ENCODE data around the gene CCDC167. TPM values are rescaled to one million over a fixed set of nuclear protein-coding genes. Genes with fewer than 3 reads are reported as not detected.

CCDC167 gene
- total and polyA plus RNA-seq, 2 donors (not counting 1 experiment from before 2014, with no cell fraction given) = 11.1 to 60.1 TPM

DNA sequence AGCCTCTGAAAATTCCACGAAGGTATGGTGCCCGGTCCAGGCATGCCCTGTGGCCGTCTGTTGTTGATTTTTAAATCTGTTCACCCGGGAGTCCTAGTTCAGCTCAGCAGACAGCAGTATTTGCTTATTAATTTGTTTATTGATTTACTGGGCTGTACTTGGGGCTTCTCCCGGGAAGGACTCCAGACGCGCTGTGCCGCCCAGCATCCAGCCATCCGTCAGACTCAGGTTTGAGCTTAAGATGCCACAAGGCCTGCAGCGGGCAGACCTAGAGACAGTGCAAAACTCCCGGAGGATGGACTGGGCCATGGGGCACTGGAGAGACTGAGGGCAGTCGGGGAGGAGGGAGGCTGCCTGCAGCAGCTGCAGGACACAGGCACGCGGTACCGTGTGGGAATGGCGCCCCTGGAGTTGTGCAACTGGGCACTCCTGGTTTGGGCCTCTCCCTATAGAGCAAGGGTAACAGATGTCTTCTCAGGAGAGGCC lies 17.3 kb upstream of the CCDC167 start:
- POLR2A ChIA-PET = interaction anchor here (0.6 to 0.7 kb wide), 2 partner anchors 49 to 136 kb away, joined by 3 to 5 read pairs; no protein-coding TSS in a partner anchor
- H2AFZ ChIP-seq (ENCODE audit: insufficient read depth, low read depth, low read length, poor library complexity, severe bottlenecking) = peak overlapping the region; percentile 73
- Mint-ChIP-seq H3K4me1 (peaks cover 26% of the 10 kb centered on the region), H3K4me3 (peak overlapping the region; percentile 49), H3K9me3 (ENCODE audit: insufficient read depth) (no peaks in the 10 kb centered on the region), H3K27me3 (peaks cover 4% of the 10 kb centered on the region), H3K27ac (peak overlapping the region; percentile 66)
- intact Hi-C loops (cut with micrococcal nuclease) = loop anchor here (2.0 kb wide), 1 partner anchor 14 kb away; no protein-coding TSS in a partner anchor
- CTCF ChIA-PET = interaction anchor here (1.1 to 3.2 kb wide), 8 partner anchors 11 to 135 kb away, joined by 3 to 13 read pairs (median 4); partner anchors contain the start of gene CCDC167
- no peak for DNase-seq
- 66% methylated on average over 15 of the region's 16 CpGs for WGBS (ENCODE audit: insufficient coverage)
- TF ChIP-seq, protein P1, sequence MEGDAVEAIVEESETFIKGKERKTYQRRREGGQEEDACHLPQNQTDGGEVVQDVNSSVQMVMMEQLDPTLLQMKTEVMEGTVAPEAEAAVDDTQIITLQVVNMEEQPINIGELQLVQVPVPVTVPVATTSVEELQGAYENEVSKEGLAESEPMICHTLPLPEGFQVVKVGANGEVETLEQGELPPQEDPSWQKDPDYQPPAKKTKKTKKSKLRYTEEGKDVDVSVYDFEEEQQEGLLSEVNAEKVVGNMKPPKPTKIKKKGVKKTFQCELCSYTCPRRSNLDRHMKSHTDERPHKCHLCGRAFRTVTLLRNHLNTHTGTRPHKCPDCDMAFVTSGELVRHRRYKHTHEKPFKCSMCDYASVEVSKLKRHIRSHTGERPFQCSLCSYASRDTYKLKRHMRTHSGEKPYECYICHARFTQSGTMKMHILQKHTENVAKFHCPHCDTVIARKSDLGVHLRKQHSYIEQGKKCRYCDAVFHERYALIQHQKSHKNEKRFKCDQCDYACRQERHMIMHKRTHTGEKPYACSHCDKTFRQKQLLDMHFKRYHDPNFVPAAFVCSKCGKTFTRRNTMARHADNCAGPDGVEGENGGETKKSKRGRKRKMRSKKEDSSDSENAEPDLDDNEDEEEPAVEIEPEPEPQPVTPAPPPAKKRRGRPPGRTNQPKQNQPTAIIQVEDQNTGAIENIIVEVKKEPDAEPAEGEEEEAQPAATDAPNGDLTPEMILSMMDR (IDR thresholded peaks at IDR 0.05) = no peak
- TF ChIP-seq EZH2 (IDR thresholded peaks at IDR 0.05; ENCODE audit: borderline replicate concordance, insufficient read depth, low read depth, low read length, poor library complexity, severe bottlenecking) = no peak
- H3K9ac ChIP-seq (ENCODE audit: low read length) = no peak overlapping the region
- peaks cover 0 to 11% (median 0%) of the 10 kb centered on the region in 4 experiments for H3K27me3 ChIP-seq (replicated peaks in 1 of 4; ENCODE audit: control extremely low read depth in 1 of 4, control insufficient read depth in 3 of 4, insufficient read depth in 4 of 4, low read length in 3 of 4)
- H3K36me3 ChIP-seq (replicated peaks in 1 of 2; ENCODE audit: control extremely low read depth in 1 of 2, control insufficient read depth in 1 of 2, extremely low read depth in 1 of 2, insufficient read depth in 2 of 2, low read length in 1 of 2) = no peaks in the 10 kb centered on the region
- H3K79me2 ChIP-seq (ENCODE audit: control insufficient read depth, insufficient read depth, low read length) = no peaks in the 10 kb centered on the region
- peak overlapping the region; percentile 6 to 27 for H3K27ac ChIP-seq (ENCODE audit: low read length in 2 of 2)
- H3K4me2 ChIP-seq (replicated peaks; ENCODE audit: low read depth, low read length, poor library complexity, severe bottlenecking) = peak overlapping the region; percentile 64
- H3K4me1 ChIP-seq (ENCODE audit: control insufficient read depth in 2 of 2, insufficient read depth in 2 of 2, low read length in 2 of 2) = peaks cover 23 to 35% of the 10 kb centered on the region in 2 donors
- ATAC-seq (ENCODE audit: low read depth) = no peak
- no peaks in the 10 kb centered on the region for H4K20me1 ChIP-seq (ENCODE audit: control insufficient read depth, insufficient read depth, low read length, poor library complexity, severe bottlenecking)
- no peak overlapping the region for H3K4me3 ChIP-seq (ENCODE audit: control extremely low read depth in 1 of 5, extremely low read depth in 1 of 5, insufficient read depth in 1 of 5, low read depth in 2 of 5, low read length in 4 of 5)
- peaks cover 0 to 8% (median 0%) of the 10 kb centered on the region in 3 donors for H3K9me3 ChIP-seq (ENCODE audit: control extremely low read depth in 1 of 3, control insufficient read depth in 2 of 3, insufficient read depth in 1 of 3, low read length in 2 of 3)

All from B cell (primary cell).